RPMI8226 (cell line): ENCODE measurements around the gene CSNK1G1.
"Not testable (repeated sequence)": the region's sequence is repeated elsewhere in the genome, so short reads cannot be mapped to it uniquely, and the experiment has no call there.

Source experiments
- DNase-seq: peaks from one replicate; pipeline ENCODE4 v3.0.0-alpha.2; 2015

The CSNK1G1 gene

GRCh38 chr15:64285871-64286270, 70.1 kb downstream of the CSNK1G1 start:
- DNase-seq, result no peak

- no peak for DNase-seq
Measured at GRCh38 chr15:64285150-64285549, 70.8 kb downstream of the CSNK1G1 start.

- no peak for DNase-seq
Measured at GRCh38 chr15:64284042-64284441, 71.9 kb downstream of the CSNK1G1 start.

- no peak for DNase-seq
Measured at GRCh38 chr15:64282701-64283100, 73.3 kb downstream of the CSNK1G1 start.

- DNase-seq, result no peak
Measured at GRCh38 chr15:64279131-64279530, 76.8 kb downstream of the CSNK1G1 start.

GRCh38 chr15:64275934-64276333, 80.0 kb downstream of the CSNK1G1 start:
- DNase-seq, result no peak

- DNase-seq, result no peak
Measured at GRCh38 chr15:64274341-64274950, 81.5 kb downstream of the CSNK1G1 start.

- DNase-seq, result no peak
Measured at GRCh38 chr15:64267331-64267973, 88.5 kb downstream of the CSNK1G1 start.

- DNase-seq, result not testable (repeated sequence)
Measured at GRCh38 chr15:64265188-64265587, 90.8 kb downstream of the CSNK1G1 start.

- DNase-seq, result no peak
Measured at GRCh38 chr15:64264502-64264901, 91.5 kb downstream of the CSNK1G1 start.

GRCh38 chr15:64263567-64263966, 92.4 kb downstream of the CSNK1G1 start:
- peak; percentile 29 for DNase-seq

GRCh38 chr15:64256051-64256450, 99.9 kb downstream of the CSNK1G1 start:
- DNase-seq, result no peak

GRCh38 chr15:64251658-64252057, 104.3 kb downstream of the CSNK1G1 start:
- DNase-seq, result no peak

- no peak for DNase-seq
Measured at GRCh38 chr15:64251121-64251520, 104.9 kb downstream of the CSNK1G1 start.

- DNase-seq, result no peak
Measured at GRCh38 chr15:64249883-64250575, 105.9 kb downstream of the CSNK1G1 start.

- DNase-seq, result no peak
Measured at GRCh38 chr15:64249406-64249805, 106.6 kb downstream of the CSNK1G1 start.

- DNase-seq, result peak; percentile 11
Measured at GRCh38 chr15:64247906-64248541, 107.9 kb downstream of the CSNK1G1 start.

GRCh38 chr15:64247535-64247905, 108.5 kb downstream of the CSNK1G1 start:
- DNase-seq, result no peak

- DNase-seq, result no peak
Measured at GRCh38 chr15:64246364-64247189, 109.4 kb downstream of the CSNK1G1 start.

GRCh38 chr15:64245405-64245804, 110.6 kb downstream of the CSNK1G1 start:
- DNase-seq, result no peak

- DNase-seq, result no peak
Measured at GRCh38 chr15:64237677-64238076, 118.3 kb downstream of the CSNK1G1 start.

GRCh38 chr15:64236156-64236894, 119.6 kb downstream of the CSNK1G1 start:
- no peak for DNase-seq
